Thyroid gland (tissue), 4 donors: ENCODE measurements around the gene SLC26A4.

ENCODE experiments used
- POLR2A ChIP-seq, 2 donors: fragments of 450-650 bp; IDR thresholded peaks; one replicate each; pipeline ENCODE4 v1.6.1; 2017; ENCODE audit warnings: antibody characterized with exemption in 2 of 2, mild to moderate bottlenecking in 2 of 2, moderate library complexity in 1 of 2
- TF ChIP-seq, protein P1 (sequence below), 6 experiments: fragments of 200-600 bp in 3 of 6; fragments of 450-650 bp in 3 of 6; sonication (generic) in 3 of 6; IDR thresholded peaks; one replicate each; pipeline ENCODE4 v1.5.1; 2016 to 2019; ENCODE audit warnings: antibody characterized with exemption in 6 of 6, mild to moderate bottlenecking in 2 of 6, inconsistent platforms in 1 of 6, moderate library complexity in 1 of 6

DNA sequence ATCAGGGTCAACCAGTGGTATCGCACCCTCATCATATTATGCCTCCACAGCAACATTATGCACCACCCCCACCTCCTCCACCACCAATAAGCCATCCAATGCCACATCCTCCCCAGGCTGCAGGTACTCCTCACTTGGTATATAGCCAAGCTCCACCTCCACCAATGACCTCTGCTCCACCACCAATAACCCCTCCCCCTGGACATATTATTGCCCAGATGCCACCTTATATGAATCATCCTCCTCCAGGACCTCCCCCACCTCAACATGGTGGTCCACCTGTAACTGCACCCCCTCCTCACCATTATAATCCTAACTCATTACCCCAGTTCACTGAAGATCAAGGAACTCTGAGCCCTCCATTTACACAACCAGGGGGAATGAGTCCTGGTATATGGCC is 98.0 kb downstream of the SLC26A4 start:
- TF ChIP-seq, protein P1, sequence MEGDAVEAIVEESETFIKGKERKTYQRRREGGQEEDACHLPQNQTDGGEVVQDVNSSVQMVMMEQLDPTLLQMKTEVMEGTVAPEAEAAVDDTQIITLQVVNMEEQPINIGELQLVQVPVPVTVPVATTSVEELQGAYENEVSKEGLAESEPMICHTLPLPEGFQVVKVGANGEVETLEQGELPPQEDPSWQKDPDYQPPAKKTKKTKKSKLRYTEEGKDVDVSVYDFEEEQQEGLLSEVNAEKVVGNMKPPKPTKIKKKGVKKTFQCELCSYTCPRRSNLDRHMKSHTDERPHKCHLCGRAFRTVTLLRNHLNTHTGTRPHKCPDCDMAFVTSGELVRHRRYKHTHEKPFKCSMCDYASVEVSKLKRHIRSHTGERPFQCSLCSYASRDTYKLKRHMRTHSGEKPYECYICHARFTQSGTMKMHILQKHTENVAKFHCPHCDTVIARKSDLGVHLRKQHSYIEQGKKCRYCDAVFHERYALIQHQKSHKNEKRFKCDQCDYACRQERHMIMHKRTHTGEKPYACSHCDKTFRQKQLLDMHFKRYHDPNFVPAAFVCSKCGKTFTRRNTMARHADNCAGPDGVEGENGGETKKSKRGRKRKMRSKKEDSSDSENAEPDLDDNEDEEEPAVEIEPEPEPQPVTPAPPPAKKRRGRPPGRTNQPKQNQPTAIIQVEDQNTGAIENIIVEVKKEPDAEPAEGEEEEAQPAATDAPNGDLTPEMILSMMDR (IDR thresholded peaks at IDR 0.05) = no peak
- no peak for TF ChIP-seq POLR2A (IDR thresholded peaks at IDR 0.05)
